Epithelial cell of esophagus (primary cell): ENCODE results near the gene DACT2.

Experiments used
- DNase-seq: peaks from one replicate; pipeline ENCODE4 v3.0.0; 2010; ENCODE audit warnings: low read depth
- H3K4me3 ChIP-seq: 2 replicates; pipeline ENCODE4 v1.5.1; 2011; ENCODE audit warnings: mild to moderate bottlenecking, low read length, control low read depth
- CTCF ChIP-seq: IDR thresholded peaks from 2 replicates; pipeline ENCODE4 v1.5.1; 2011; ENCODE audit warnings: low read depth, mild to moderate bottlenecking, low read length, control low read depth, inconsistent platforms; ENCODE audit not compliant: insufficient read depth; ENCODE audit errors: missing control alignments

The DACT2 gene

GRCh38 chr6:168348186-168348585 lies 28.6 kb upstream of the DACT2 start:
- TF ChIP-seq CTCF = no peak

GRCh38 chr6:168347615-168348014 lies 28.0 kb upstream of the DACT2 start:
- no peak for DNase-seq
- TF ChIP-seq CTCF = no peak

More at GRCh38 chr6:168348186-168348585, 28.6 kb upstream of the DACT2 start:
- no peak overlapping the region for H3K4me3 ChIP-seq
- DNase-seq = no peak

GRCh38 chr6:168347053-168347452 lies 27.5 kb upstream of the DACT2 start:
- TF ChIP-seq CTCF = no peak
- H3K4me3 ChIP-seq = no peak overlapping the region
- DNase-seq = no peak

More at GRCh38 chr6:168347615-168348014, 28.0 kb upstream of the DACT2 start:
- no peak overlapping the region for H3K4me3 ChIP-seq

GRCh38 chr6:168345896-168346754 lies 26.5 kb upstream of the DACT2 start:
- TF ChIP-seq CTCF = no peak
- DNase-seq = no peak
- no peak overlapping the region for H3K4me3 ChIP-seq

- DNase-seq = no peak
- H3K4me3 ChIP-seq = no peak overlapping the region
- no peak for TF ChIP-seq CTCF
Observed at GRCh38 chr6:168345266-168345665, 25.7 kb upstream of the DACT2 start.

GRCh38 chr6:168344338-168344737 lies 24.8 kb upstream of the DACT2 start:
- TF ChIP-seq CTCF = no peak
- no peak overlapping the region for H3K4me3 ChIP-seq
- DNase-seq = no peak
